GM18861 (cell line): ENCODE measurements around the gene IL23A.

Experiments
- ATAC-seq: cut with Tn5 transposase; IDR thresholded peaks from one replicate; pipeline ENCODE4 v1.9.1; 2021; ENCODE audit not compliant: unreplicated experiment

IL23A gene

GRCh38 chr12:56359851-56360767 is 21.4 kb downstream of the IL23A start, which contains the start of gene STAT2:
Gene STAT2, minus strand, starts transcription at chr12:56360107. Its CDS starts 3,536 bp downstream, at chr12:56356571.
- peak; percentile 89 for ATAC-seq

- no peak for ATAC-seq
Measured at GRCh38 chr12:56361487-56362129, 22.9 kb downstream of the IL23A start.

GRCh38 chr12:56362130-56363059 is 23.7 kb downstream of the IL23A start, which contains the start of gene APOF:
Gene APOF, minus strand, starts transcription at chr12:56362857. Its CDS starts 112 bp downstream, at chr12:56362745.
- no peak for ATAC-seq

DNA sequence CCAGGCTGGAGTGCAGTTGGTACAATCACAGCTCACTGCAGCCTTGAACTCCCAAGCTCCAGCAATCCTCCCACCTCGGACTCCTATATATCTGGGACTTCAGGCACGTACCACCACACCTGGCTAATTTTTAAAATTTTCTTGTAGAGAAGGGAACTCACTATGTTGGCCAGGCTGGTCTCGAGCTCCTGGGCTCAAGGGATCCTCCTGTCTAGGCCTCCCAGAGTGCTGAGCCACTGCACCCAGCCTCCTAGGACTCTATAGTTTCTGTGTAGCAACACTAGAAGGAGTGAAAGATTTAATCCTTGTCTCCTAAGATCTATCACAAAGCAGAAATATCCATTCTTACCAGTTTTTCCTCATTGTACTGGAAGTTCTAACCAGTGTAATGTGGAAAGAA is 28.3 kb downstream of the IL23A start:
- ATAC-seq: no peak

- no peak for ATAC-seq
Measured at GRCh38 chr12:56373515-56373914, 34.8 kb downstream of the IL23A start.

DNA sequence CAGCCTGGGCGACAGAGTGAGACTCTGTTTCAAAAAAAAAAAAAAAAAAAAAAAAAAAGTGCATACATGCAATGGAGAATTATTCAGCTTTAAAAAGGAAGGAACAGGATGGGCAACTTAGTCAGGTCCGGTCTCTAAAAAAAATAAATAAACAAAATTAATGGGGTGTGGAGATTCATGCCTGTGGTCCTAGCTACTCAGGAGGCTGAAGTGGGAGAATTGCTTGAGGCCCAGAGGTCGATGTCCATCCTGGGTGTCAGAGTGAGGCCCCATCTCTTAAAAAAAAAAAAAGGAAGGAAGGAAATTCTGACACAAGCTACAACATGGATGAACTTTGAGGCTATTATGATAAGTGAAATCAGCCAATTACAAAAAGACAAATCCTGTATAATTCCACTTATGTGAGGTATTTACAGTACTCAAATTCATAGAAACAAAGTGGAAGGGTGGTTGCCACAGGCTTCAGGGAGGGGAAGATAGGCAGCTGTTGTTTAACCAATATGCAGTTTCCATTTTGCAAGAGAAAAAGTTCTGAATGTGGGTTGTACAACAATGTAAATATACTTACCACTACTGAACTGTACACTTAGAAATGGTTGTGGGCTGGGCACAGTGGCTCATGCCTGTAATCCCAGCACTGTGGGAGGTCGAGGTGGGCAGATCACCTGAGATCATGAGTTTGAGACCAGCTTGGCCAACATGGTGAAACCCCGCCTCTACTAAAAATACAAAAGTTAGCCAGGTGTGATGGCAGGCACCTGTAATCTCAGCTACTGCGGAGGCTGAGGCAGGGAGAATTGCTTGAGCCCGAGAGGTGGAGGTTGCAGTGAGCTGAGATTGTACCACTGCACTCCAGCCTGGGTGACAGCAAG is 36.3 kb downstream of the IL23A start:
- no peak for ATAC-seq

DNA sequence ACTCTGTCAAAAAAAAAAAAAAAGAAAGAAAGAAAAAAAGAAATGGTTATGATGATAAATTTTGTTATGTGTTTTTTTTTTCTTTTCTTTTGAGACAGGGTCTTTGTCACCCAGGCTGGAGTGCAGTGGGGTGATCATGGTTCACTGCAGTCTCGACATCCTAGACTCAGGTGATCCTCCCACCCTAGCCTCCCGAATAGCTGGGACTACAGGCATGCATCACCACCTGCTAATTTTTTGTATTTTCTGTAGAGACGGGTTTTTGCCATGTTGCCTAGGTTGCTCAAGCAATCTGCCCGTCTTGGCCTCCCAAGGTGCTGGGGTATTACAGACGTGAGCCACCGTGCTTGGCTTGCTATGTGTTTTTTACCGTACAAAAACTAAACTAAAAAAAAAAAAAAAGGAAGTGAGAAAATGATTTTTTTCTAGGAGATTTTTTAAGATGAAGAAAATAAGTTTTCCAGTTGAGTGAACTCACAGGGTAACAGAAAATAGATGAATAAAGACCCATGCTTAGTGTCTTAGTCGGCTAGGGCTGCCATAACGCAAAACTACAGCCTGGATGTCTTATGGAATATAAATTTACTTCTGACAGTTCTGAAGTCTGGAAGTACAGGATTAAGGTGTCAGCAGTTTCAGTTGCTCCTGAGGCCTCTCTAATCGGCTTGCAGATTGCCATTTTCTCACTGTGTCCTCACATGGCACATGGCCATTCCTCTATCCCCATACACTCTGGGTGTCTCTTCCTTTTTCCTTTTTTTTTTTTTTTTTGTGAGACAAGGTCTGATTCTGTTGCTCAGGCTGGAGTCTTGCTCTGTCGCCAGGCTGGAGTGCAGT is 37.1 kb downstream of the IL23A start:
- peak; percentile 76 for ATAC-seq

GRCh38 chr12:56377310-56377988 is 38.8 kb downstream of the IL23A start:
- no peak for ATAC-seq

DNA sequence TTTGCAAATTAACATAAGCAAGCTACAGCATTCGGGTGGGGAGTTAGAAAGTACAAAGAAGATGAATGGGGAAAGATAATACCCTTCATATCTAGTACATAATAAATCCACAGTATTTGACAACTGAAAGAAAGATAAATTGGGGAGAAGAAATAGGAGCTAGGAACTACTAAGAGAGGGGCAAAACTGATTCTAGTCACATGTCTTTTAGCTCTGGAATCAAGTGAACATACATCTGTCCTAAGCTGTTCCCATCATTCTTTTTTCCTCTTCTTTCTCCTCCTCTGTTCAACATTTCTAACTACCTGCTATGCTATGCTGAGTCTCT is 39.3 kb downstream of the IL23A start:
- no peak for ATAC-seq

- no peak for ATAC-seq
Measured at GRCh38 chr12:56382611-56383010, 43.9 kb downstream of the IL23A start.

GRCh38 chr12:56385873-56386272 is 47.2 kb downstream of the IL23A start:
- no peak for ATAC-seq

GRCh38 chr12:56387152-56387736 is 48.6 kb downstream of the IL23A start:
- no peak for ATAC-seq

DNA sequence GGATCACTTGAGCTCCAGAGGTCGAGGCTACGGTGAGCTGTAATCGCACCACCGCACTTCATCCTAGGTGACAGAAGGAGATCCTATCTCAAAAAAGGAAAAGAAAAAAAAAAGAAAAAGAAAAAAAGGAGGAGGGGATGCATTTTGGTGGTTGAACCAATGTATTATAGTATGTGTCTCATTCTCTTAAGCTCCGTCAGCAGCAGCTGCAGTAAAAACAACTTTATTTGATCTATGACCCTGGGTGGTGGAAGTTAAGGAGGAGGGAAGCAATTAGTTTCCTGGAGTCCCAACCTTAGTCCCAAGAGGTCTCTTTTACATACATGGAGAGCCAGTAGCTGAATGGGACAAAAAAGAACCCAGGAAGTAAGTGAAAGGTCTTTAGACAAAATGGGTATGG is 50.7 kb downstream of the IL23A start:
- ATAC-seq: no peak
